HG03575 (cell line): ENCODE measurements around the gene JARID2.

Experiments
- ATAC-seq: cut with Tn5 transposase; IDR thresholded peaks from one replicate; pipeline ENCODE4 v1.9.1; 2021; ENCODE audit not compliant: unreplicated experiment, insufficient number of reproducible peaks, low FRiP score; ENCODE audit errors: extremely low read depth

Gene JARID2

DNA sequence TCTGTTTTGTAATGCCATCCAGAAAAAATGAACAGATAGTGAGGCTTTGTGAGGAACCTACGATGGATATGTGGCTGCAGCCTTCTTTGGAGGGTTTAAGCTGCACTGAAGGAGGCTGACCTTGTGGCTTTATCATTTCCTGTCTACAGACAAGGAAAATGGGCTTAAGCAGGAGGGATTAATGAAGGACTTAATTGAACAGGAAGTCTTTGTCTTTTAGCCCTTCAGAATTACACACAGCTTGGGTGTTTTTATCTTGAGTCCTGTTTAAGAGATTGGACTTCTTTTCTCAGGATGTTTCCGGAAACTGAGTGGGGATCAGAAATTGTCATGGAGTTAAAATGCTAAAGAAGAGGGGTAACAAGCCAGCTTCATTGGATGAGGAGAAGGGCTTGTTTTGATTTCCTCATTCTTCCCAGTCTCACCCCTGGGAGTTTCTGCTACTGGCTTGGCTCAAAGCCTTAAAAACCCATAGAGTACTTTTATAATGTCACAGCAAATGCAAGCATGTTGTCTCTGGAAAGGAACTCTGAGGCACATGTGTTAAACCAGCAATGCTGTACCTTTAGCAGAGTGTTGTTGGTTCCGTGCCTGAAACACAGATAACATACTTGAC lies 193.6 kb downstream of the JARID2 start:
- ATAC-seq: no peak

DNA sequence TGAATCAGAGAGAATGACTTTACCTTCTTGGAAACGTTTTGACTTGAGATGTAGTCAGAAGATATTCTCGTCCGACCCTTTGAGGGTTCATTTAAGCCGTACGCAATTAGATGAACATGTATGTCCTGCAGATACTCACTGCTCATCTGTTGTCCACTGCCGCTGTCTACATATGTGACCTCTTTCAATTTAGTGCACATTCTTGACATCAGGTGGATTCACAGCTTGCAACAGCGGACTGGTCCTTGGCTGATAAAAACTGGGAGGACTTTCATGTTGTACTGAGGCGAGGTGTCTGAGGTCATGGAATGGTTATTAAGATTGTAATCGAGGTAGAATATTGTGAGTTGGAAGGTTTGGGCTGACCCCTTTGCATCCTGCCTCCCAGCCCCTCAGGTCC lies 194.2 kb downstream of the JARID2 start:
- ATAC-seq: no peak

DNA sequence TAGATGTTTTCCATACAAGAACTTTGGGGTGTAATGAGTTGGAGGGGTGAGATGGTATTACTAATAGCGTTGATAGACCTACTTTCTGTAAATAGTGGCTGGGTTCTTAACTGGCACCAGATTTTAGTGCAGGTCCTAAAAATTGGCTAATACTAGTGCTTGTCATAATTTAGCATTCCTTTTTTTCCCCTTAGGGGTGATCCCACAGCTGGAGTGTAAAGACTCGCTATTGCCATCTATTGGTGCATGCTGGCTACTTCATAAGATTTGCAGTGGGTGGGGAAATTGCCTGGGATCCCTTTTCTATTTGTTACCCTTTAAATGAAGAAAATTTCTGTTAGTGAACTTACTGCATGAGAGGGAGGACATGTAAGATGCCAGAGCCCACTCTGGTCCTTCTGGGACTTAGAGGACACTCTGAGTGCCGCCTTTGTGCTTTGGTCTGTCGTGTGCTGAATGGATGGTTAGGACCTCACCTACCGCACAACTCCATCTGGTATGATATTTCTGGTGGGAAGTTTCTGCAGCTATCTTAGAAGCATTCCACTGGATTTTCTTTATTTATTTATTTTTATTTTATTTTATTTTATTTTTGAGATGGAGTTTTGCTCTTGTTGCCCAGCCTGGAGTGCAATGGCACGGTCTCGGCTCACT lies 195.5 kb downstream of the JARID2 start:
- ATAC-seq: no peak

DNA sequence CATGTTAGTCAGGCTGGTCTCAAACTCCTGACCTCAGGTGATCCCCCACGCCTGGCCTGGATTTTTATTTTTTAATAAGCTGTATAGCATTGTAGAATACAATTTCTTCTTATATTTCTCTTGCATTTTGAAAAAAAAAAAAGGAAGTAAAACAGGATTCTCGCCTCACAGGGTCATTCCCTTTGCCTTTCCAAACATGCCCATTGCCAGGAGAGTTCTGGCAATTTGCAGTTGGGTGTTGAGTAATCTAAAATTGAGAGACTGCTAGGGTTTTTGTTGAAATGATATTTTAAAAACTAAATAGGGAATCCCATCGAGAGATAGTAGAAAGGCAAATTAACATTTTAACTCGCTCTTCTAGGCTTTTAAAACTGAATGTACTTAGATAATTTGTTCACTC lies 196.1 kb downstream of the JARID2 start:
- ATAC-seq: no peak

DNA sequence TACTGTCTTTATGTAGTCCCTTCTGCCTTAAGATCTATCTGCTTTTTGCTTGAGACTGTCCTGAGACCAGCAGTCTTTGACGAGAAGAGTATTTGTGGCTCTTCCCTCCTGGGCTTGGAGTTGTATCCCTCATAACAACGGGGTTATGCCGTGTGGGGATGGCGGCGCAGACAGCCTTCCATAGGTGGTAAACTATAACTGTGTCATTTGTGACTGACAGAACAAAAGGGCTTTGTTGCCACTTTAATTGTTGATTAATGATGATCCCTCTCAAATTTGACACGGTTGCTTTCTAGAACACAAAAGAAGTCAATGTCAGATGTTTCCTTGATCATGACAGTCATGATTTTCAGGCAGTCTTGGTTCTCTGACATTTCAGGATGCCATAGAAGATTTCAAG lies 196.6 kb downstream of the JARID2 start:
- ATAC-seq: no peak

DNA sequence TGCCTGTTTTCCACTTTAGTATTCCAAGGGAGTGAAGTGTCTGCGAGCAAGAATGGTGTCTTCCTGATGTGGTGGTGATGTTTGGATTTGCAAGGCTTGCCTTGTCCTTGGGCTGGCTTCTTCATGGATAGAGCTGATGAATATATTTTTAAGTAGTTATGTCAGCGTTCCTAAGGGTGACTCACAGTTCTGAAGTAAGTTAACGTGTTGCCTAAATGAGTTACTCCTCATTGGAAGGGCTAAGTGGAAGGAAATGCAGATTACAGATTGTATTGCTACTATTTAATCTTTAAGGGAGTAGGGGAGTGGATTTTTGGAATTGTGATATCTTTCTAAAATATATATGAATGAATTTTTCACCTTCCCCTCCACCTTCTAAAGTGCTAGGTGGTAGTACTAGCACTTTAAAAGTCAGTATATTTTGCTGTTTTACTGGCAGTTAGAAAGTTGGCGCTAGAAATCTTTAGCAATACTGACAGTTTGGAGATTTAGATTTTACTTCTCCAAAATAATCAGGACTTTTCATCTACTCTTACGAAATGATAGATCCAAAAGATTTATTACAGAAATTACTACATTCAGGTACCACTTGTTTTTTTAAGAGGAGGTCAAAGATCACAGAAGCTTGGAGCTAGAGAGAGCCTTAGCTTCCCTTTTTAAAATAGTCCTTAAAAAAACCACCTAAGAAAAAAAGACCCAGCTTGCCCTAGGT lies 197.4 kb downstream of the JARID2 start:
- no peak for ATAC-seq

DNA sequence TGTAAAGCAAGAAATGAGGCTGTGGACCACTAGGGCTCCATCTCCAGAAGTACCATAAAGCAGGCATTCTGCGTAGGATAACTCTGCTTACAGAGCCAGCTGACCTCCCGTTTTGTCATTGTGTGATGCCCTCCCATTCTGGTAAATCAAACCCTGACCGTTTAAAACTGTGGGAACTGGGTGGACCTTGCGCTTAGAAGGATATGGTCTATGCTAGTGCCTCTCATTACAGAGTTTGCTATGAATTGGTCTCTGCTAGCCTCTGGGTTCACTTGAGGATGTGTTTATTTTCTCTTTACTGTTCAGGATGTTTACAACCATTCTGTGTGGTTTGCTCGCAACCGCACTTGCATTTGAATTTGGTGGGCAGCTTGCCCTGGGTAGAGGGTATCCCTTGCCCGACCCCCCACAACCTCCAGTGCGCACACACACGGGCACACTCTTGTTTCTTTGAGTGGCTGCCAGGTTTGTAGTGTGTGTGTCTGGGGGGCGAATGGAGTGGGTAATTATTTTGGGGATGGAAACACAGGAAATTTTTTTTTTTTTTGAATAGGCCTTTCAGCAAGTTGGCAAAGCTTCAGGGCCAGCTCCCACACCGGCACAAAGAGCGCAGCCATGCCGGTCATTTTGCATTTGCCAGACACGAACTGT lies 198.3 kb downstream of the JARID2 start:
- ATAC-seq: no peak

DNA sequence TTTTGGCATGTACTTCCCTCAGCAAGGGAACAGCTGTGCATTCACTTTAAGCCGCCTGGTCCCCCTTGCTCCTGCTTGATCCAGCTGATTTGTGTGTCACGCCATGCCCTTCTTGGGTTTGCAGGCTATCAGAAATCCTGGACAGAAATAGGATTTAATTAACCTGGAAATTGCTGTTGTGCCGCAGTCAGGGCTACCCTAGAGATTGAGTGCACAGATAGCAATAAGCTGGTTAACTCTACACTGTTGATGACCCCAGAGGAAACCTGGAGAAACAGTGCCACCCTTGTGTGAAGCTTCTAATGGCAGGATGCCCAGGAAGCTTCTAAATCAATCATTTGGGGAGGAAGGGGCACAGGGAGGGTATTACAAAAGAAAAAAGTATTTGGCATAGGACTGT lies 199.0 kb downstream of the JARID2 start:
- ATAC-seq: no peak

DNA sequence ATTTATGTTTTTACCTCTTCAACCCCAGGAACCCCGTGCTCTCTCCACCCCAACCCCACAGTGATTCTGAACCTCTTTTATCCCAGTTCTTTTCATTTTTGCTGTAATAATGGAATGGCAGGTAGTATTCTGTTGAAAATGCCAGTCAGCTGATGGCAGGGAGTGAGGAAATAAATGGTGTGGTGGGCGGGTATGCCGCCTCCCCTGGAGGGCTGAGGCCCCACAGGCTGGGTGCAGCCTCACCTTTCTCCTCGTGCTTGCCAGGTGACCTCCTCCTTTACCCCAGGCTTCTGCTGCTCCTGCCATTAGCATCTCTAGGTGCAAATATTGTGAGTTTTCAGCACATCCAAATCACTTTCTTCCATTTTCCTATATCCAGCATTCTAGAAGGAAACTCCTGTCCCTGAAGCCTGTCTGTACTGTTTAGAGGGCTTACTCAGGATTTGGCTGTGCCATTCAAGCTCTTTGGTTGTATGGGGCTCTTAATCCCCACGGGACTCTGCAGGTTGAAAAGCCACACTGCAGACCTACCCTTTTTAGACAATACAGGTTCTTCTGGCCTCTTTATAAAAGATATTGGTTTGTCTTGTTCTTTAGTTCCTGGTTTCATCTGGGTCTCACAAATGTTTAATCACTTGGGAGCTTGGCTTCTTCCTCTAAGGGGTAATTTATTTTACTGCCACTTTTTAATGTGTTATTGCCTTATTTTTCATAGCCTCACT lies 201.8 kb downstream of the JARID2 start:
- no peak for ATAC-seq

DNA sequence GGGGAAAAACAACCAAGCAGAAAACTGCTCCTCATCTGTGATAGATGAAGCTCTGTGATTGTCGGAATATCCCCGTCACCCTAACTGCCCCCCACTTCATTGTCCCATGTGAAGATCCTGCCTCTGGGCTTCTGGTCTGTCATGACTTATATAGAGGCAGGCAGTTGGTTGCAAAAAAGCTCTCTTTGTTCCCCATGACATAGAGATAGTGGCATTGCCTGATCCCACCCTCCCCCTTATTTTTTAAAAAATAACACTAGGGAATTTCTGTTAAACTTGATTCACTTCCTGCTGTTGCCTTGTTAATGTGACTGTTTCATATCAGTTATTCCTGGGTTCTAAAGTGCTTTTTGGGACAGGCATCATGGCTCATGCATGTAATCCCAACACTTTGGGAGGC lies 203.1 kb downstream of the JARID2 start:
- no peak for ATAC-seq

DNA sequence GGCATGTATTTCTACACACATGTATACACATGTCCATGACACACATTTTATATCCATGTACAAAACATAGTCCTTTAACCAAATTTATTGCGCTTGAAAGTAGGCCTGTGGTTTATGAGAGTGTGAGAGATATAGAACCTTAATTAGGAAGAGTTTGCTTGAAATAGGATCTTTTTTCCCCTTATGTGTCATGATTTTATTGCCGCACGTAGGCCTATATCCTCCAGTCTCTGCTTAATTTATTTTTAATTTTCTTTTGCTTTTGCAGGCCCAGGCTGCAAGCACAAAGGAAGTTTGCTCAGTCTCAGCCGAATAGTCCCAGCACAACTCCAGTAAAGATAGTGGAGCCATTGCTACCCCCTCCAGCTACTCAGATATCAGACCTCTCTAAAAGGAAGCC lies 205.9 kb downstream of the JARID2 start:
- ATAC-seq: no peak

DNA sequence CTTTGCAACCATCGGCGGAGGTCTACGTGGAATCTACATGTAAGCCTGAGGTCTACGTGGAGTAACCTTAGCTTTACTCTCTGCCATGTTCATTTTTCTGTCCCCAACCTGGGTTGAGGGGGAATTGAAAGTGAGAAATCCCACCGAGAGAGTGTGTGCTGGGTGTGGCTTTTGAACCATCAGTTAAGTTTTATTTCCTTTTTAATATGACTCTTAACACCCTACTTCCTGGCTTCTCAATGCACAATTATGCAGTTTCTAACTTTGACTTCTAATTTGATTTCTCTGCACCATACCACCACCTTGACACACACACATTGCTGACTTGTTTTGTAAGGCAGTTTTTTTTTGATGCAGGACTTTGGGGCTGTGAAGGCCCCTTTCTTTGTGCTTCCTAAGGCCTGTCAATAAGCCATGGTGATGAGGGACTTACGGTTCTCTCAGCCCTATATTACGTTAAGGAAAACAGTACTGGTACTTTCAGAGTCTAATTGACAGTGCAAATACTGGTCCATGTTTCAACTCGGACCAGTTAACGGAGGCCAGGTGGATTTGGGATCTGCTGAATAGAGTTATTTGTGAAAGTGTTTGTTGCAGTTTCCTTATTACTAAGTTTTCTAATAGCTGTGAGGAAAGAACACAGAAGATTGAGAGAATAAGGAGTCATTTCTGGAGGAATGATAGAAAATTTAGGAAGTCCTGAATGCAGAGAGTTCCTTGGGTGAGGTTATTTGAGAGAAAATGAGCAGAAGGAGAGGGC lies 206.5 kb downstream of the JARID2 start:
- no peak for ATAC-seq

DNA sequence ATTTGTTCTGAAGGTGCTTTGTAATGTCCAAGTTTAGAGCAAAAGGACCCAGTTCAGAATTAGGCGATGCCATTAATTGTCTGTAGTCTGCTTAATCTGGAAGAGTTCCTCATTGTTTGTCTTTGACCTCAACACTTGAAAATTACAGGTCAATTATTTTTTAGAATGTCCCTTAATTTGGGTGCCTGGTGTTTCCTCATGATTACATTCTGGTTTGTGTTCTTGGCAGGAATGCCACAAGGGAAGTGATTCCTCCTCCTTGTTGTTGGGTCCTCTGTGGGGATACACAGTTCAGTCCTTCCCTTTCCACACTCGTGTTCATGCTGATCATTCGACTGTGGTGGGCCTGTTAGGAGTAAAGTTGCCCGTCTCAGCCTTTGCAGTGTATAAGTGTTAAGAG lies 207.3 kb downstream of the JARID2 start:
- no peak for ATAC-seq

DNA sequence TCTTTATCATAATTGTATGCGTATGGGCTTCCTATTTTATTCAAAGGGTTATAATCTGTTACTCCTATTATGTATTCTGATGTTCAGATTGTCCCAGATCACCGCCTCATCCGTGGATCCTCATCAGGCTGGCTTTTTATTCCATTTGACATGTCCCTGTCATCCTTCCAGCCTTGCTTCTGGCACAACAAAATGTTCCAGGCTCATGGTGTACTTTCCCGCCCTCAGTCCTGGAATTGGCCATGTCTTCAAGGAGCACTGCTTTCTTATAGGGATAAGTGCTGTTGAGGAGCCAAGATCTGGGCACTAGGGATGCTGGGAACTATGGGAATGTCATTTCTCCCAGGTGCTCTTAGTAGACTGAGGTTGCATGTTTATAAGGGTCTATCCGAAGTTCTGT lies 207.8 kb downstream of the JARID2 start:
- no peak for ATAC-seq

DNA sequence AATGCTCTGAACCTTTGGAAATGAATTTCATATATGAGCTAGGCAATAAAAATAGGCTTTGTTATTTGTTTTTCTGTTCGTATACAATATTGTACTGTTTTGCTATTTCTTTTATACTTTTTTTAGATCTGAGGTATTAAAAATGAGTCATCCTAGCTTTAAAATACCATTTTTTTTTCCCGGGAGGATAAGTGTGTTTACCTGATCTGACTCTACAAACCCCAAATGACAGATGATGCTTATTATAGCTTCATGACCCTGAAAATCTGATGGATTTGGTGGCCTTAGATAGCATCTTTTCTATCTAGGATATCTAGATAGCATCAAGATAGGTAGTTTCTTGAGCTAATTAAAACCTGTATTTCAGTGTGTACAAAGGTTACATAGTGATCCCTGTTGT lies 210.6 kb downstream of the JARID2 start:
- ATAC-seq: no peak

DNA sequence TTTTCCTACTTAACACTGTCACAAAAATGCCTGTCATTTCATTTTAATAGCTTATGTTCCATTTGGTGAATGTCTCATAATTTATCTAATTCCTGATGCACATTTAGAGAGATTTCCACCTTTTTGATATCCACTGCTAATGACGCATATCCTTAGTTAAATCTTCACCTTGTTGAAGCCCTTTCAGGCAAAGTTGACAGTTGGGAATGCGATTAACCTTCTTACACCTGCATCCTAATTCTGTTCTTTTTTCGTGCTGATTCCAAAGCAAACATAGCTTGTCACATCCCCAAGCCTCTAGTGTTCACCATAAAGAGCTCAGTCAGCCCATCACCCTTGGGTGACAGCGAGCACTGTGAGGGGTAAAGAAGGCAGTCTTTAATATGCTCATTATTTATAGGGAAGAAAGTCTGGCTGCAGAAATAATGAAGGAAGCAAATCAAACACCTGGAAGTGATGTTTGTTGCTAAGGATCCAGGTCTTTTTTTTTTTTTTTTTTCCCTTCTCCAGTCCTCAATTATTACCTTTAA lies 211.3 kb downstream of the JARID2 start:
- ATAC-seq: no peak

DNA sequence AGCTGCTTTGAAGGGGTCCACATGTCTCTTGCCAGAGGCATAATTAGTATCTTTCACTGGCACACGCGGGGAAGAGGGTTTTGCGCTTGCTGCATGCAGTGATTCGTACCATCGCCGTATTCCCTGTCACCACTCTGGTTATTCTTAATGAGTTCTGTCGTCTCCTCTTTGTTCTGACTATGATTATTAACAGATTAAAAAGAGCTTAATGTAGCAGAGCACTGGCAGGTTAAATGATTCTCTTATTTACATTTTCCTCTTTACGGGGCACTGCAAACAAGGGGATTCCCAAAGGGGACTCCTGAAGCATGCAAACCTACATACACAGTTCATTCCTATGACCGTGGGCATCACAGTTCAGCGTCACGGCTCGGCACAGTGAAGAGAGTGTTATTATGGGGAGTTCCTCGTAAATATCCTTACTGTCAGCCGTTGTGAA lies 212.2 kb downstream of the JARID2 start:
- no peak for ATAC-seq

DNA sequence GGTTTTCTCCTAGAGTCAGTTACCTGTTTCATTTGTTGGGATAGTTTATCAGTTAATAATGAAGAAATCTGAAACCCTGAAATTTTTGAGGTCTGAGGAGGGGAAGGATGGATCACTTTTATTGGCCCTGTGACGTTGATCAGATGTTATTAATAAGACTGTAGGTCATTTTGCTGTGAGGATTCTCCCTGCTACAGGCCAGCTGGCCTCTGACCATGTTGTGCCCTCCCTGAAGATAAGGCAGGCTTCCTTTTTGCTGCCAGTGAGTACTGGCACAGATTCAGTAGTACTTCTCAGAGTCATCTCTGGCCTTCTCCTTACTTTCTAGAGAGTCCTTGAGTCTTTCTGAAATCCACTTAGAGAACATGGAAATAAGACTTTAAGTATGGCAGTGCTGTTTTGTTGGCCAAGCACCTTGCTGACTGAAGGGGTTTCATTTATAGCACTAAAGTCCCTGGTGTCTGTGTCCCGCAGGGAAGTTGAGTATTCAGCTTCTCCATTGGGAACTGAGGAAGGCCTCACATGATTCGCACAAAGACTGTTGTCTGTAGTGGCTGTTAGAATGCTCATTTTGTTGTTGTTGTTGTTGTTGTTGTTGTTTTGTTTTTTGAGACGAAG lies 214.3 kb downstream of the JARID2 start:
- no peak for ATAC-seq
